ENCODE measurements around the gene PALS2.

DNA sequence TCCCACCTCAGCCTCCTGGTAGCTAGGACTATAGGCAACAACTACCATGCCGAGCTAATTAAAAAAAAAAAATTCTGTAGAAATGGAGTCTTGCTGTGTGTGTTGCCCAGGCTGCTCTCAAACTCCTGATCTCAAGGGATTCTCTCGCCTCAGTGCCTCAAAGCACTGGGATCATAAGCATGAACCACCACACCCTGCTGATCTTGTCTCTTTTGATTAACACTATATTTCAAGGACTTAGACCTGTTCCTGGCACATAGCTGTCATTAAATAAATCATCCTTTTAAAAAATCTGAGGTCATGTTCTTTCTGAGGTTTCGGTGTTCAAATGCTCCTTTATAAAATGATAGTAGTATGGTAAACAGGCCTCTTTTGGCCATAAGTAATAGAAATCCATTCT, 4.8 kb downstream of the PALS2 start:
- TF ChIP-seq ARID2 (IDR thresholded peaks at IDR 0.05) (no peak), CTCF (IDR thresholded peaks at IDR 0.05 in 2 of 3, conservative IDR thresholded peaks at IDR 0.05 in 1 of 3; ENCODE audit: insufficient read depth in 2 of 3, low read depth in 1 of 3, low read length in 3 of 3) (no peak), SMARCA5 (IDR thresholded peaks at IDR 0.05) (no peak), GTF2F1 (IDR thresholded peaks at IDR 0.05; ENCODE audit: low read depth, low read length) (no peak), E2F3 (CRISPR knock-in tag; IDR thresholded peaks at IDR 0.05) (no peak), ZNF224 (CRISPR knock-in tag; IDR thresholded peaks at IDR 0.05) (no peak), HDAC2 (IDR thresholded peaks at IDR 0.05) (no peak), BHLHE40 (IDR thresholded peaks at IDR 0.05; ENCODE audit: low read length) (no peak), RAD21 (CRISPR knock-in tag; conservative IDR thresholded peaks at IDR 0.05 in 1 of 2, IDR thresholded peaks at IDR 0.05 in 1 of 2) (no peak), KLF1 (tag; IDR thresholded peaks at IDR 0.05) (no peak), FOXA1 (IDR thresholded peaks at IDR 0.05; ENCODE audit: borderline replicate concordance) (no peak), PRDM10 (IDR thresholded peaks at IDR 0.05; ENCODE audit: partially characterized antibody) (no peak), ZFP1 (CRISPR knock-in tag; IDR thresholded peaks at IDR 0.05) (no peak)
